GM19238 (cell line): ENCODE data around the gene INSR.
"Not testable (repeated sequence)": the region's sequence is repeated elsewhere in the genome, so short reads cannot be mapped to it uniquely, and the experiment has no call there.

Source experiments
- DNase-seq: peaks from one replicate; pipeline ENCODE4 v3.0.0; 2011; ENCODE audit warnings: low spot score; ENCODE audit not compliant: insufficient read length

The INSR gene

DNA sequence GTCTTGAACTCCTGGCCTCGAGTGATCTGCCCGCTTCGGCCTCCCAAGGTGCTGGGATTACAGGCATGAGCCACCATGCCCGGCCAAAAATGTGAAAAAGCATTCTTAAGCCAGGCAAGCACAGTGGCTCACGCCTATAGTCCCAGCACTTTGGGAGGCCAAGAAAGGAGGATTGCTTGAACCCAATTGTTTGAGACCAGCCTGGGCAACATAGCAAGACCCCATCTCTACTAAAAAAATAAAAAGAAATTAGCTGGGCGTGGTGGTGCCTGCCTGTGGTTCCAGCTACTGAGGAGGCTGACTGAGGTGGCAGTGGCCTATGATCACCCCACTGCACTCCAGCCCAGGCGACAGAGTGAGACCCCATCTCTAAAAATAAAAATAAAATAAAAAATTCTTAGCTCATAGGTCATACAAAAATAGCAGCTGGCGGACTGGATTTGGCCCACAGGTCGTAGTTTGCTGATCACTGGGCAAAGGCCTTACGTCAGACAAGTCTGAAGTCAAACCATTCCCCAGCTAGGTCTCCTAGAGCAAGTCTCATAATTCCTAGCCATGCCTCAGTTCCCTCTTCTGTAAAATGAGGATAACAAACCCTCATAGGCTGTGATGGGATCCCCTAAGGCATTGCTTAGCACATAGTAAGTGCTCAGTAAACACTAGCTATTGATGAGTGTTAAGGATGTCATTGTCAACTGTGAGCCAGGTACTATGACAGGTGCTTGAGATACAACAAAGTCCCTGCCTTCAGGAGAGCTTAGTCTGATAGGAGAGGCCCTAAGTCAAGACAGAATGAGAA lies 36.0 kb downstream of the INSR start:
- DNase-seq: no peak

- no peak for DNase-seq
Observed at GRCh38 chr19:7257148-7258040, 36.8 kb downstream of the INSR start.

GRCh38 chr19:7255631-7256030 lies 38.6 kb downstream of the INSR start:
- DNase-seq: no peak

DNA sequence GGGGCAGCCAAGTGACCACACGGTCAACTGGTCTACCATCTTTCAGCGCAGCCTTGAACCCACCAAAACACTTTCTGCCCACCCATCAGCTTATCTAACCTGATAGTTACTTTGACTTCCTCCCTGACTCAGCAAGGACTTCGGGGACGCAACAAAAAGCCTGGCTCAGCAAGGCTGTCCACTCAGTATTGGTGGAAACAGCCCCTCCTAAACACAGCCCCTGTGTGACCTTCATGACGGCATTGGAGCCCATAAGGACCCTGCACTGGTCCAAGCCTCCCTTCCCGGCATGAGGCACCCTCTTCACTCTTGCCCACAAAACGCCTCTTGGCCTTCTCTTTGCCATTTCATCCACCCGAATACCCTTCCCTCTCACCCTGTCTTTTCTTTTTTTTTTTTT lies 39.1 kb downstream of the INSR start:
- no peak for DNase-seq

- DNase-seq: no peak
Observed at GRCh38 chr19:7254590-7254989, 39.6 kb downstream of the INSR start.

GRCh38 chr19:7252364-7252763 lies 41.9 kb downstream of the INSR start:
- no peak for DNase-seq

- no peak for DNase-seq
Observed at GRCh38 chr19:7251494-7251893, 42.7 kb downstream of the INSR start.

DNA sequence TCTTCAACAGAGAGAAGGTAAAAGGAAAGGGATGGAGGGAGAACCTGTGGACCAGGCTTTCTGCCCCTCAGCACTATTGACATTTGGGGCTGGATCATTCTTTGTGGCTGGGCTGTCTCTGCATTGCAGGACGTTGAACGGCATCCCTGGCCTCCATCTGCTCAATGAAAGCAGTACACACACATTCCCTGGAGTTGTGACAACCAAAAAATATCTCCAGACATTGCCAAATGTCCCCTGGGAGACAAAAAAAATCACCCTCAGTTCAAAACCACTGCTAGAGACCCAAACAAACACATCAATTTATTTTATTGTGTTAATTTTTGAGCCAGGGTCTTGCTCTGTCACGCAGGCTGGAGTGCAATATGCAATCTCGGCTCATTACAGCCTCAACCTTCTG lies 43.3 kb downstream of the INSR start:
- DNase-seq: no peak

DNA sequence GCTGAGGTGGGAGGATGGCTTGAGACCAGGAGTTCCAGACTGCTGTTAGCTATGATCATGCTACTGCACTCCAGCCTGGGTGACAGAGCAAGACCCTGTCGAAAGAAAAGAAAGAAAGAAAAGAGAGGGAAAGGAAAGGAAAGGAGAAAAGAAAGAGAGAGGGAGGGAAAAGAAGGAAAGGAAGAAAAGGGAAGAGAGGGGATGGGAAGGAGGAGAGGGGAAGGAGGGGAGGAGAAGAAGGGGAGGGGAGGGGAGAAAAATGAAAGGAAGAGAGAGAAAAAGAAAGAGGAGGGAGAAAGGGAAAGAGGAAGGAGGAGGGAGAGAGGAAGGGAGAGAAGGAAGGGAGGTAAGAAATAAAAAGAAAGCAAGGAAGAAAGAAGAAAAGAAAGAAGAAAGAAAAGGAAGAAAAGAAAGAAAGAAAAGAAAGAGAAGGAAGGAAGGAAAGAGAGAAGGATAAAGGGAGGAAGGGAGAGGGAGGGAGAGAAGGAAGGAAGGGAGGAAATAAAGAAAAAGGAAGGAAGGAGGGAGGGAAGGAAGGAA lies 44.1 kb downstream of the INSR start:
- DNase-seq: no peak

DNA sequence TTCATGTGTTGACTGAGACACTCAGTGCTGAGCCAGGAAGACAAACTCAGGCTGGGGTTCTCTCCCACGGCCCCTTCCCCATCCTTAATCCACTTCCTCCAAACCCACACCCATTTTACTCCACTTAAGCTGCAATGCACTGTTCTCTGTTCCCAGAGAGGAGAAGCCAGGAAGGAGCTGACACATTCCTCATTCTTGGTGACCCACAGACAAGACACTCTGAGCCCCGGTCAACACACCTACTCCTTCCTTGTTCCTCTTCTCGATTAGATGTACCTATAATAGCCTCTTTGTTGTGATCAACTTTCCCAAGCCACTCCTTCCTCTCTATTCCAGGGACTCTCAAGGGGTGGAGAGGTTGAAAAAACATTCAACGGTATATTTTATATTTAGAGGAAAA lies 47.1 kb downstream of the INSR start:
- no peak for DNase-seq

GRCh38 chr19:7246601-7247000 lies 47.6 kb downstream of the INSR start:
- no peak for DNase-seq

DNA sequence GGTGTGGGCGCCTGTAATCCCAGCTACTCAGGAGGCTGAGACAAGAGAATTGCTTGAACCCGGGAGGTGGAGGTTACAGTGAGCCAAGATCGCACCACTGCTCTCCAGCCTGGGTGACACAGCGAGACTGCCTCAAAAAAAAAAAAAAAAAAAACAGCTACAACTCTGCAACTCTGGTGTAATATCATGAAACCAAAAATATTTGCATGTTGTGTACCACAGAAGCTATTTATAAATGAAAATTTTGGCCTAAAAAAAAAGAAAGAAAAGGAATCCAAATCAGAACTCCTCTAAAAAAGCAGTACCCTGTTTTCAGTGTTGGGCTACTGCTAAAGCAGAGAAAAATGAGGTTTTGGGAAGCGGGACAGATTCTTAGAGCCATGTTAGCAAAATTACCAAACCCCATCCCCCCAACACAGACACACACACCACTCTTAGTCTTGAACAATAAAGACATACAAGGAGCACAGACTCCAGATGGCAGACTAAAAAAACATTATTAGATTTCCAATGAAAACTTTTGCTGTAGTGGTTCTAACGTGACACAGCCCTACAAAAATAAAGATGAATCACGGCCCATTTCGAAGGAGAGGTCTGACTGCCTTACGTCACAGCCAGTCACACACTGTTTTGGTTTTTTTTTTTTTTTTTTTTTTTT lies 51.5 kb downstream of the INSR start:
- DNase-seq: no peak

DNA sequence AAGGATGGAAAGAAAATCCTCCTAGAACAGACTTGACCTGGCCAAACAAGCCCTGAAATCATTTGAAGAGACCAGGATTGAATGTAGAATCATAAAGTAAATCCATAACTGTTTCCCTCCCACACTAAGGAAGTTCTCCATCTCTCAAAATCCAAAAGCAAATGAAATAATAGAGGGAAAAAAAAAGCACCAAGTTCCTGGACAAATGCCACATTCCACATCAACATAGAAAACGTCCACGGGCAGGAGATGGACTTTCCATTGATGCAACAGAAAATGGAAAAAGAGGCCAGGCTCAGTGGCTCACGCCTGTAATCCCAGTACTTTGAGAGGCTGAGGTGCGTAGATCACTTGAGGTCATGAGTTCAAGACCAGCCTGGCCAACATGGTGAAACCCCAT lies 56.2 kb downstream of the INSR start:
- DNase-seq: no peak

DNA sequence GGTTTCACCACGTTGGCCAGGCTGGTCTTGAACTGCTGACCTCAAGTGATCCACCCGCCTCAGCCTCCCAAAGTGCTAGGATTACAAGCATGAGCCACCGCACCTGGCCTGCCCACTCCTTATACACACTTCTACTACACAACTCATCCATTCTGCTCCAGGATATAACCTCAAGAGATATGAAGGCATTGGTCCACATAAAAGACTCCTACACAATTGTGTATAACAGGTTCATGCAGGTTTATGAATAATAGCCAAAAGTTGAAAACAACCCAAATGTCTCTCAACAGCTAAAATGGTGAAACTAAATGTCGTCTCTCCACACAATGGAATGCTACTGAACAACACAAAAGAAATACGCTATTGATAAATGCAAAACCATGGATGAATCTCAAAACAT lies 58.1 kb downstream of the INSR start:
- DNase-seq: no peak

- no peak for DNase-seq
Observed at GRCh38 chr19:7230826-7231225, 63.4 kb downstream of the INSR start.

- DNase-seq: no peak
Observed at GRCh38 chr19:7229735-7230134, 64.5 kb downstream of the INSR start.

GRCh38 chr19:7228935-7229541 lies 65.2 kb downstream of the INSR start:
- DNase-seq: no peak

DNA sequence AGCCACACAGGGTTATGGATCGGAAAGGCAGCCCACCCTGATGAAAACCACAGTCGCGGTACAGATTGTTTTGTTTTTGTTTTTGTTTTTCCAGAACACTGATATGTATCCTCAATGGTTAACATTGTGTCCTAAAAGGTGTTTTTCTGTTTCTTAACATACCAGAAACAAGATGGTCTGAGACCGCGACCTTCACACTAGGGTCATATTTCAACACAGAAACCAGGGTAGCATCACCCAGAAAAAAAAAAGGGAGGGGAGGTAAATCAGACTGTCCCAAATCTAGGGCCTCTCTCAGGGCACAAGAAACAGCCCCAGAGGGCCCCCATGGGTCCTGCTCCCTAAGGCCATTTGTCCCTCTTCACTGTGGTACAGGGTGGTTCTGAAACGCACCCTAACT lies 66.5 kb downstream of the INSR start:
- DNase-seq: no peak

DNA sequence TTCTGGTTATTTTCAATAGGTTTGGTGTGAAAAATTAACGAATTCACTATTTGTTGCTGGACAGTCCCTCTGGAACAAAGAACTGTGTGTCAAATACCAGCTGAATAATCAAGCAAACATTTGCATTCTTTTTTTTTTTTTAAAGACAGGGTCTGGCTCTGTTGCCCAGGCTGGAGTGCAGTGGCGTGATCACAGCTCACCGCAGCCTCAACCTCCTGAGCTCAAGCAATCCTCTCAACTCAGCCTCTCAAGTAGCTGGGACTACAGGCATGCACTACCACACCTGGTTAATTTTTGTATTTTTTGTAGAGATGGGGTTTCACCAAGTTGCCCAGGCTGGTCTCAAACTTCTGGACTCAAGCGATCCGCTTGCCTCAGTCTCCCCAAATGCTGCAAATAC lies 67.1 kb downstream of the INSR start:
- DNase-seq: not testable (repeated sequence)

GRCh38 chr19:7226739-7227138 lies 67.5 kb downstream of the INSR start:
- DNase-seq: no peak

DNA sequence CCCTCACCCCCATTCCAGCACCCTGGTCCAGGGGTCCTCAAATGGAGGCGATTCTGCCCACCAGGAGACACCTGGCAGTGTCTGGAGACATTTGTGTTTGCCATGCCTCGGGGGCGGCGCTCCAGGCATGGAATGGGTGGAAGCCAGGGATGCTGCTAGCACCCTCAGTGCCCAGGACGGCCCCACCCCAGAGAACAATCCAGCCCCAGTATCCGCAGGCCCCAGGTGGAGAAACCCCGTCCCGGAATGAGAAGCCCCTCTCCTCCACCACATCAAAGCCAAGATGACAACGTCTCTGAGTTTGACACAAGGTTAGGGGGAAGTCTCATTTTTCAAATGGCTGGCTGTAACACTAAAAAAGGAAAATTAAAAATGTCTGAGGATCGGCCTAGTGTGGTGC lies 68.5 kb downstream of the INSR start:
- no peak for DNase-seq
